Neural cell (in vitro differentiated cells): ENCODE results near the gene LRSAM1. TPM values are rescaled to one million over a fixed set of nuclear protein-coding genes. Genes with fewer than 3 reads are reported as not detected.

Experiments used
- H2AFZ ChIP-seq: fragments of 200-600, 300-800 bp; sonication (generic), shearing (Covaris generic); 2 replicates; pipeline ENCODE4 v1.6.0; 2014; ENCODE audit warnings: low read depth, mild to moderate bottlenecking, antibody characterized with exemption, low read length, moderate library complexity
- H3F3A ChIP-seq: fragments of 200-600 bp; shearing (Covaris generic); 2 replicates; pipeline ENCODE4 v1.6.1; 2016; ENCODE audit warnings: mild to moderate bottlenecking, moderate library complexity, mixed read lengths, antibody characterized with exemption, low read length; ENCODE audit not compliant: insufficient read depth, poor library complexity, severe bottlenecking
- H3K27ac ChIP-seq: fragments of 200-600, 300-800 bp; sonication (generic), shearing (Covaris generic); 2 replicates; pipeline ENCODE4 v1.5.1; 2014; ENCODE audit warnings: mild to moderate bottlenecking, low read length, moderate library complexity
- H3K27me3 ChIP-seq: fragments of 300-800, 200-600 bp; sonication (generic), shearing (Covaris generic); 2 replicates; pipeline ENCODE4 v1.6.0; 2014; ENCODE audit warnings: mild to moderate bottlenecking, low read depth, low read length, moderate library complexity; ENCODE audit not compliant: insufficient read depth
- H3K36me3 ChIP-seq: fragments of 300-800, 200-600 bp; sonication (generic), shearing (Covaris generic); 2 replicates; pipeline ENCODE4 v1.5.1; 2014; ENCODE audit warnings: mild to moderate bottlenecking, antibody characterized with exemption, low read length, moderate library complexity; ENCODE audit not compliant: insufficient read depth
- H3K4me2 ChIP-seq: fragments of 300-800, 200-600 bp; sonication (generic), shearing (Covaris generic); 2 replicates; pipeline ENCODE4 v1.6.0; 2014; ENCODE audit warnings: mild to moderate bottlenecking, low read length
- H3K4me3 ChIP-seq: fragments of 300-800, 200-600 bp; sonication (generic), shearing (Covaris generic); 2 replicates; pipeline ENCODE4 v1.5.1; 2014; ENCODE audit warnings: mild to moderate bottlenecking, low read length, moderate library complexity
- H3K79me2 ChIP-seq: fragments of 200-600 bp; shearing (Covaris generic); replicated peaks from 2 replicates; pipeline ENCODE4 v1.6.0; 2014; ENCODE audit warnings: mild to moderate bottlenecking, low read length, moderate library complexity; ENCODE audit not compliant: insufficient read depth
- H3K9ac ChIP-seq: fragments of 300-800, 200-600 bp; sonication (generic), shearing (Covaris generic); 2 replicates; pipeline ENCODE4 v1.6.1; 2016; ENCODE audit warnings: mild to moderate bottlenecking, low read length, mixed read lengths
- H3K9me2 ChIP-seq: fragments of 200-600 bp; shearing (Covaris generic); 2 replicates; pipeline ENCODE4 v1.6.1; 2016; ENCODE audit warnings: mild to moderate bottlenecking, low read length, mixed read lengths; ENCODE audit not compliant: insufficient read depth
- H3K9me3 ChIP-seq: fragments of 200-600, 300-800 bp; sonication (generic), shearing (Covaris generic); 2 replicates; pipeline ENCODE4 v1.6.1; 2016; ENCODE audit warnings: mild to moderate bottlenecking, mixed run types, low read length, moderate library complexity, mixed read lengths
- H4K20me1 ChIP-seq: fragments of 200-600 bp; shearing (Covaris generic); 2 replicates; pipeline ENCODE4 v1.6.1; 2016; ENCODE audit warnings: mild to moderate bottlenecking, mixed run types; ENCODE audit not compliant: insufficient read depth
- EP300 ChIP-seq: fragments of 450-650 bp; conservative IDR thresholded peaks from 2 replicates; pipeline ENCODE4 v1.6.1; 2014; ENCODE audit warnings: antibody characterized with exemption, mild to moderate bottlenecking, moderate library complexity; ENCODE audit not compliant: poor library complexity, severe bottlenecking
- EZH2 ChIP-seq: fragments of 200-600, 300-800 bp; shearing (Covaris generic), sonication (generic); IDR thresholded peaks from 2 replicates; pipeline ENCODE4 v1.6.1; 2014; ENCODE audit warnings: antibody characterized with exemption, low read length, borderline replicate concordance, mild to moderate bottlenecking; ENCODE audit not compliant: insufficient read depth, poor library complexity, severe bottlenecking
- MXI1 ChIP-seq: fragments of 450-650 bp; conservative IDR thresholded peaks from 2 replicates; pipeline ENCODE4 v1.6.1; 2014; ENCODE audit warnings: antibody characterized with exemption, mild to moderate bottlenecking; ENCODE audit not compliant: poor library complexity, severe bottlenecking
- POLR2AphosphoS5 ChIP-seq: IDR thresholded peaks from 2 replicates; pipeline ENCODE4 v1.6.1; 2012
- RAD21 ChIP-seq: fragments of 450-650 bp; conservative IDR thresholded peaks from 2 replicates; pipeline ENCODE4 v1.6.1; 2014; ENCODE audit warnings: antibody characterized with exemption, mild to moderate bottlenecking, moderate library complexity
- SMC3 ChIP-seq: fragments of 450-650 bp; conservative IDR thresholded peaks from 2 replicates; pipeline ENCODE4 v1.6.1; 2014; ENCODE audit warnings: antibody characterized with exemption, mild to moderate bottlenecking, moderate library complexity; ENCODE audit not compliant: poor library complexity
- TAF1 ChIP-seq: IDR thresholded peaks from 2 replicates; pipeline ENCODE4 v1.6.1; 2012; ENCODE audit warnings: low read depth
- polyA plus RNA-seq: library from polyadenylated mRNA; depleted of rRNA; stranded (reverse); fragments of >200 nt; gene quantifications from 2 replicates; pipeline ENCODE4 v1.2.3, GENCODE V29; 2014
- TF ChIP-seq, protein P1 (sequence below): IDR thresholded peaks from 2 replicates; pipeline ENCODE4 v1.6.1; 2012; ENCODE audit warnings: borderline replicate concordance
- TF ChIP-seq, protein P2 (sequence below): fragments of 450-650 bp; IDR thresholded peaks from 2 replicates; pipeline ENCODE4 v1.5.1; 2014; ENCODE audit warnings: antibody characterized with exemption, mild to moderate bottlenecking, moderate library complexity; ENCODE audit not compliant: poor library complexity, severe bottlenecking

LRSAM1 gene
- polyA plus RNA-seq, 1 donor from 2014 or later, result 21.6 TPM

DNA sequence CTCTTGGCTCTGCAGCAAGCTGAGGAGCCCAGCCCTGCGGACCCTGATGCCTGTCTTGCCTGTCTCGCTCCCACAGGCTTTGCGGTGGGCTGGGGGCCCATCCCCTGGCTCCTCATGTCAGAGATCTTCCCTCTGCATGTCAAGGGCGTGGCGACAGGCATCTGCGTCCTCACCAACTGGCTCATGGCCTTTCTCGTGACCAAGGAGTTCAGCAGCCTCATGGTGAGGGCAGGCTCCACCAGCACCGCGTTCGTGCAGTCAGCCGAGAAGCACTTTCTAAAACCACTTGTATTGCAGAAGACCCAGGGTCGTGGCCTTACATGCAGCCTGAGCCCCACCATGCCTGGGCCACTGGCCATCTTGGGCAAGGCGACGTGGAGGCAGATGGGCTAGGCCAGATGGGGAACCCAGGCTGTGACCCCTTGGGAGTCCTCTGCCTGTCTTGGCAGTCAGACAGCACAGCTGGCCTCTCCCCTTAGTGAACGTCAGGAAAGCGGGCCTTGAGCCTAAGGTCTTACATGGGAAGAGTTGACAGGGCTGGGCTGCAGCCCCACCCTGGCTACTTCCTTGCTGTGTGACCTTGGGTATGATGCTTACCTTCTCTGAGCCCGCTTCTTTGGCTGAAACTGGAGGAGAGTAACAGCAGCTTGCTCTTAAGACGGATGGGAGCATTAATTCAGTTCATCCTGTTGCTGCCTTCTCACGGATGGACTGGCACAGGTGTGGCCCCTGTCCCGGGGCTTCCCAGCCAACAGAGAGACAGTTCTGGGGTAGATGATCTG is 45.8 kb upstream of the LRSAM1 start:
- Histone ChIP-seq H3K9me2 (no peaks in the 10 kb centered on the region), H3K36me3 (no peaks in the 10 kb centered on the region), H4K20me1 (no peaks in the 10 kb centered on the region), H3K9ac (no peak overlapping the region), H3K4me2 (no peak overlapping the region), H3K27ac (no peak overlapping the region), H3K27me3 (no peaks in the 10 kb centered on the region), H3K4me3 (no peak overlapping the region), H2AFZ (no peak overlapping the region), H3K79me2 (no peaks in the 10 kb centered on the region), H3K9me3 (no peaks in the 10 kb centered on the region), H3F3A (no peaks in the 10 kb centered on the region)
- TF ChIP-seq EZH2, result no peak
- no peak for TF ChIP-seq RAD21
- TF ChIP-seq MXI1, result no peak

DNA sequence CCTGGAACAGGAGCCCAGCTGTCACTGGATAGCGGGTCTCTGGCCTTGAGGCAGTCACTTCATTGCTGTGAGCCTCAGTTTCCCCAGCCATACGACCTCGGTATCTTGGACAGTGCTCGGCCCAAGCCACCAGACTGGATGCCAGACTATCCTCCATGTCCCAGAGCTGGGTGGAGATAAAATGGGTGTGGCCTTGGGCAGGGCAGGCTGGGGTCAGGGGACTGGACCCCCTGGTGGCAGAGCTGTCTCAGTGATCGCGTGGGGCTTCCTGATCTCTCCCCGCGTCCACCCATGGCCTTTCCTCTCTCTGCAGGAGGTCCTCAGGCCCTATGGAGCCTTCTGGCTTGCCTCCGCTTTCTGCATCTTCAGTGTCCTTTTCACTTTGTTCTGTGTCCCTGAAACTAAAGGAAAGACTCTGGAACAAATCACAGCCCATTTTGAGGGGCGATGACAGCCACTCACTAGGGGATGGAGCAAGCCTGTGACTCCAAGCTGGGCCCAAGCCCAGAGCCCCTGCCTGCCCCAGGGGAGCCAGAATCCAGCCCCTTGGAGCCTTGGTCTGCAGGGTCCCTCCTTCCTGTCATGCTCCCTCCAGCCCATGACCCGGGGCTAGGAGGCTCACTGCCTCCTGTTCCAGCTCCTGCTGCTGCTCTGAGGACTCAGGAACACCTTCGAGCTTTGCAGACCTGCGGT is 44.4 kb upstream of the LRSAM1 start:
- Histone ChIP-seq H3K27ac (no peak overlapping the region), H3K9me2 (no peaks in the 10 kb centered on the region), H3K9ac (no peak overlapping the region), H3K4me2 (no peak overlapping the region), H3K9me3 (no peaks in the 10 kb centered on the region), H2AFZ (no peak overlapping the region), H3K36me3 (no peaks in the 10 kb centered on the region), H3F3A (no peaks in the 10 kb centered on the region), H3K27me3 (no peaks in the 10 kb centered on the region), H3K79me2 (no peaks in the 10 kb centered on the region), H3K4me3 (no peak overlapping the region), H4K20me1 (no peaks in the 10 kb centered on the region)
- TF ChIP-seq EZH2, result no peak

DNA sequence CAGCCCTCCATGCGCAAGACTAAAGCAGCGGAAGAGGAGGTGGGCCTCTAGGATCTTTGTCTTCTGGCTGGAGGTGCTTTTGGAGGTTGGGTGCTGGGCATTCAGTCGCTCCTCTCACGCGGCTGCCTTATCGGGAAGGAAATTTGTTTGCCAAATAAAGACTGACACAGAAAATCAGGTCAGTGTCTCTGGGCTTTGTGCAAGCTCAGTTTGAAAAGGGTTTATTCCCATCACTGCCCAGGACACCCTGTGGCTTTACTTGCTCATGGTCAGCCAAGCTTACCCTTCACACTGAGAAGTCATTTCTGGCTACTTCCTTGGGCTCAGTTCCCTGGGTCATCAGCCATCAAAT is 43.8 kb upstream of the LRSAM1 start:
- Histone ChIP-seq H3K4me2 (no peak overlapping the region), H3K9ac (no peak overlapping the region), H3K79me2 (no peaks in the 10 kb centered on the region), H4K20me1 (no peaks in the 10 kb centered on the region), H3K36me3 (no peaks in the 10 kb centered on the region), H3K9me2 (no peaks in the 10 kb centered on the region), H3F3A (no peaks in the 10 kb centered on the region), H3K27me3 (no peaks in the 10 kb centered on the region), H3K9me3 (no peaks in the 10 kb centered on the region), H3K27ac (no peak overlapping the region), H3K4me3 (no peak overlapping the region), H2AFZ (no peak overlapping the region)
- TF ChIP-seq, protein P1, sequence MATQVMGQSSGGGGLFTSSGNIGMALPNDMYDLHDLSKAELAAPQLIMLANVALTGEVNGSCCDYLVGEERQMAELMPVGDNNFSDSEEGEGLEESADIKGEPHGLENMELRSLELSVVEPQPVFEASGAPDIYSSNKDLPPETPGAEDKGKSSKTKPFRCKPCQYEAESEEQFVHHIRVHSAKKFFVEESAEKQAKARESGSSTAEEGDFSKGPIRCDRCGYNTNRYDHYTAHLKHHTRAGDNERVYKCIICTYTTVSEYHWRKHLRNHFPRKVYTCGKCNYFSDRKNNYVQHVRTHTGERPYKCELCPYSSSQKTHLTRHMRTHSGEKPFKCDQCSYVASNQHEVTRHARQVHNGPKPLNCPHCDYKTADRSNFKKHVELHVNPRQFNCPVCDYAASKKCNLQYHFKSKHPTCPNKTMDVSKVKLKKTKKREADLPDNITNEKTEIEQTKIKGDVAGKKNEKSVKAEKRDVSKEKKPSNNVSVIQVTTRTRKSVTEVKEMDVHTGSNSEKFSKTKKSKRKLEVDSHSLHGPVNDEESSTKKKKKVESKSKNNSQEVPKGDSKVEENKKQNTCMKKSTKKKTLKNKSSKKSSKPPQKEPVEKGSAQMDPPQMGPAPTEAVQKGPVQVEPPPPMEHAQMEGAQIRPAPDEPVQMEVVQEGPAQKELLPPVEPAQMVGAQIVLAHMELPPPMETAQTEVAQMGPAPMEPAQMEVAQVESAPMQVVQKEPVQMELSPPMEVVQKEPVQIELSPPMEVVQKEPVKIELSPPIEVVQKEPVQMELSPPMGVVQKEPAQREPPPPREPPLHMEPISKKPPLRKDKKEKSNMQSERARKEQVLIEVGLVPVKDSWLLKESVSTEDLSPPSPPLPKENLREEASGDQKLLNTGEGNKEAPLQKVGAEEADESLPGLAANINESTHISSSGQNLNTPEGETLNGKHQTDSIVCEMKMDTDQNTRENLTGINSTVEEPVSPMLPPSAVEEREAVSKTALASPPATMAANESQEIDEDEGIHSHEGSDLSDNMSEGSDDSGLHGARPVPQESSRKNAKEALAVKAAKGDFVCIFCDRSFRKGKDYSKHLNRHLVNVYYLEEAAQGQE, result no peak
- TF ChIP-seq POLR2AphosphoS5 (no peak), RAD21 (no peak), TAF1 (no peak), MXI1 (no peak), EZH2 (no peak), EP300 (no peak), SMC3 (no peak)
- TF ChIP-seq, protein P2, sequence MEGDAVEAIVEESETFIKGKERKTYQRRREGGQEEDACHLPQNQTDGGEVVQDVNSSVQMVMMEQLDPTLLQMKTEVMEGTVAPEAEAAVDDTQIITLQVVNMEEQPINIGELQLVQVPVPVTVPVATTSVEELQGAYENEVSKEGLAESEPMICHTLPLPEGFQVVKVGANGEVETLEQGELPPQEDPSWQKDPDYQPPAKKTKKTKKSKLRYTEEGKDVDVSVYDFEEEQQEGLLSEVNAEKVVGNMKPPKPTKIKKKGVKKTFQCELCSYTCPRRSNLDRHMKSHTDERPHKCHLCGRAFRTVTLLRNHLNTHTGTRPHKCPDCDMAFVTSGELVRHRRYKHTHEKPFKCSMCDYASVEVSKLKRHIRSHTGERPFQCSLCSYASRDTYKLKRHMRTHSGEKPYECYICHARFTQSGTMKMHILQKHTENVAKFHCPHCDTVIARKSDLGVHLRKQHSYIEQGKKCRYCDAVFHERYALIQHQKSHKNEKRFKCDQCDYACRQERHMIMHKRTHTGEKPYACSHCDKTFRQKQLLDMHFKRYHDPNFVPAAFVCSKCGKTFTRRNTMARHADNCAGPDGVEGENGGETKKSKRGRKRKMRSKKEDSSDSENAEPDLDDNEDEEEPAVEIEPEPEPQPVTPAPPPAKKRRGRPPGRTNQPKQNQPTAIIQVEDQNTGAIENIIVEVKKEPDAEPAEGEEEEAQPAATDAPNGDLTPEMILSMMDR, result no peak
